H9 (cell line): ENCODE measurements around the gene DMD. TPM values are rescaled to one million over a fixed set of nuclear protein-coding genes. Genes with fewer than 3 reads are reported as not detected.

Experiments used
- DNase-seq: peaks from one replicate; pipeline ENCODE4 v3.0.0-alpha.2; 2017
- H2AFZ ChIP-seq: one replicate; pipeline ENCODE4 v1.6.1; 2013; ENCODE audit warnings: mild to moderate bottlenecking, low read length, control low read depth, moderate library complexity
- H2AK5ac ChIP-seq: 2 replicates; pipeline ENCODE4 v1.6.1; 2013; ENCODE audit warnings: low read length, control low read depth, mixed read lengths; ENCODE audit not compliant: insufficient read length
- H2BK120ac ChIP-seq: one replicate; pipeline ENCODE4 v1.6.1; 2013; ENCODE audit warnings: low read depth, mild to moderate bottlenecking, low read length, control low read depth, inconsistent platforms; ENCODE audit not compliant: poor library complexity, severe bottlenecking
- H2BK12ac ChIP-seq: 2 replicates; pipeline ENCODE4 v1.6.1; 2013; ENCODE audit warnings: low read length, control low read depth, mixed read lengths, low read depth; ENCODE audit not compliant: insufficient read length
- H2BK15ac ChIP-seq: 2 replicates; pipeline ENCODE4 v1.6.1; 2013; ENCODE audit warnings: low read depth, low read length, control low read depth
- H2BK20ac ChIP-seq: one replicate; pipeline ENCODE4 v1.6.1; 2013; ENCODE audit warnings: low read depth, mild to moderate bottlenecking, low read length, control low read depth, inconsistent platforms; ENCODE audit not compliant: poor library complexity, severe bottlenecking
- H2BK5ac ChIP-seq: 2 replicates; pipeline ENCODE4 v1.6.1; 2013; ENCODE audit warnings: low read length, control low read depth, mixed read lengths; ENCODE audit not compliant: insufficient read length
- H3K14ac ChIP-seq: 2 replicates; pipeline ENCODE4 v1.6.1; 2013; ENCODE audit warnings: low read length, control low read depth; ENCODE audit not compliant: insufficient read depth
- H3K18ac ChIP-seq: 2 replicates; pipeline ENCODE4 v1.6.1; 2013; ENCODE audit warnings: low read depth, mild to moderate bottlenecking, mixed read lengths, low read length, control low read depth; ENCODE audit not compliant: insufficient read length
- H3K23ac ChIP-seq: 2 replicates; pipeline ENCODE4 v1.6.1; 2013; ENCODE audit warnings: low read length, control low read depth, mixed read lengths, low read depth; ENCODE audit not compliant: insufficient read length
- H3K23me2 ChIP-seq: 2 replicates; pipeline ENCODE4 v1.6.1; 2013; ENCODE audit warnings: low read depth, mild to moderate bottlenecking, mixed read lengths, low read length, control low read depth; ENCODE audit not compliant: insufficient read length, poor library complexity, severe bottlenecking
- H3K27ac ChIP-seq: 2 replicates; pipeline ENCODE4 v1.5.1; 2013; ENCODE audit warnings: low read length, control low read depth, mixed read lengths, low read depth; ENCODE audit not compliant: insufficient read length
- H3K27me3 ChIP-seq: 2 replicates; pipeline ENCODE4 v1.6.1; 2013; ENCODE audit warnings: low read length, control low read depth, inconsistent platforms; ENCODE audit not compliant: insufficient read depth
- H3K4ac ChIP-seq: 2 replicates; pipeline ENCODE4 v1.6.1; 2013; ENCODE audit warnings: low read depth, mild to moderate bottlenecking, control low read depth, inconsistent platforms, low read length, moderate library complexity
- H3K4me1 ChIP-seq: 2 replicates; pipeline ENCODE4 v1.6.1; 2013; ENCODE audit warnings: low read length, control low read depth, inconsistent platforms; ENCODE audit not compliant: insufficient read depth
- H3K4me2 ChIP-seq: 2 replicates; pipeline ENCODE4 v1.6.1; 2013; ENCODE audit warnings: low read length, control low read depth, mixed read lengths; ENCODE audit not compliant: insufficient read length, insufficient read depth
- H3K56ac ChIP-seq: 2 replicates; pipeline ENCODE4 v1.6.1; 2013; ENCODE audit warnings: low read depth, mild to moderate bottlenecking, mixed read lengths, low read length, control low read depth; ENCODE audit not compliant: insufficient read length
- H3K79me1 ChIP-seq: 2 replicates; pipeline ENCODE4 v1.6.1; 2013; ENCODE audit warnings: low read depth, mild to moderate bottlenecking, moderate library complexity, low read length, control low read depth, inconsistent platforms; ENCODE audit not compliant: insufficient read depth, poor library complexity, severe bottlenecking
- H3K79me2 ChIP-seq: 2 replicates; pipeline ENCODE4 v1.6.1; 2013; ENCODE audit warnings: low read length, control low read depth, inconsistent platforms; ENCODE audit not compliant: insufficient read depth
- H3K9ac ChIP-seq: 2 replicates; pipeline ENCODE4 v1.6.1; 2013; ENCODE audit warnings: low read length, control low read depth, mixed read lengths; ENCODE audit not compliant: insufficient read length; ENCODE audit errors: extremely low read depth
- H3K9me3 ChIP-seq: one replicate; pipeline ENCODE4 v1.6.1; 2013; ENCODE audit warnings: low read depth, low read length, inconsistent platforms; ENCODE audit not compliant: control insufficient read depth
- H3T11ph ChIP-seq: one replicate; pipeline ENCODE4 v1.6.1; 2013; ENCODE audit warnings: mild to moderate bottlenecking, low read length, control low read depth, inconsistent platforms
- H4K20me1 ChIP-seq: one replicate; pipeline ENCODE4 v1.6.1; 2013; ENCODE audit not compliant: control insufficient read depth, insufficient read length, insufficient read depth
- H4K5ac ChIP-seq: 2 replicates; pipeline ENCODE4 v1.6.1; 2013; ENCODE audit warnings: low read depth, mild to moderate bottlenecking, mixed read lengths, low read length, control low read depth; ENCODE audit not compliant: insufficient read length
- H4K8ac ChIP-seq: replicated peaks from 2 replicates; pipeline ENCODE4 v1.6.1; 2013; ENCODE audit warnings: low read length, control low read depth, mixed read lengths, low read depth; ENCODE audit not compliant: insufficient read length
- H4K91ac ChIP-seq: 2 replicates; pipeline ENCODE4 v1.6.1; 2013; ENCODE audit warnings: low read depth, mild to moderate bottlenecking, moderate library complexity, mixed read lengths, low read length, control low read depth; ENCODE audit not compliant: insufficient read length
- H3K27ac Mint-ChIP-seq, 3 experiments: 2 replicates in 2 of 3; 3 replicates in 1 of 3; pipeline ENCODE4 v1.8.0; 2020 to 2021; ENCODE audit warnings: mixed read lengths in 3 of 3, mild to moderate bottlenecking in 1 of 3, moderate library complexity in 1 of 3
- H3K27me3 Mint-ChIP-seq: 2 replicates; pipeline ENCODE4 v1.8.0; 2021; ENCODE audit warnings: low read depth, mild to moderate bottlenecking, moderate library complexity, mixed read lengths
- H3K36me3 Mint-ChIP-seq, 3 experiments: 2 replicates in 2 of 3; 3 replicates in 1 of 3; pipeline ENCODE4 v1.8.0; 2020 to 2021; ENCODE audit warnings: low read depth in 3 of 3, mixed read lengths in 3 of 3; ENCODE audit not compliant: insufficient read depth in 1 of 3
- H3K4me1 Mint-ChIP-seq, 2 experiments: 2 replicates each; pipeline ENCODE4 v1.8.0; 2020; ENCODE audit warnings: mixed read lengths in 2 of 2
- H3K4me3 Mint-ChIP-seq, 2 experiments: 2 replicates in 1 of 2; 3 replicates in 1 of 2; pipeline ENCODE4 v1.8.0; 2020 to 2021; ENCODE audit warnings: mild to moderate bottlenecking in 2 of 2, mixed read lengths in 2 of 2, moderate library complexity in 1 of 2
- H3K9me3 Mint-ChIP-seq, 2 experiments: 2 replicates in 1 of 2; 3 replicates in 1 of 2; pipeline ENCODE4 v1.8.0; 2020; ENCODE audit warnings: mild to moderate bottlenecking in 2 of 2, mixed read lengths in 2 of 2, moderate library complexity in 1 of 2
- WGBS: extraction: QIAGEN DNeasy Blood & Tissue Kit; methylation state at CpG from one replicate; pipeline ENCODE4 v1.1.7; 2013; ENCODE audit warnings: missing lambda C conversion rate, low lambda C conversion rate, mixed read lengths; ENCODE audit not compliant: insufficient read length; ENCODE audit errors: extremely low coverage; 5-methylcytosine and 5-hydroxymethylcytosine counted together
- total RNA-seq: library from RNA; stranded (reverse); gene quantifications from 2 replicates; pipeline ENCODE4 v1.2.1, GENCODE V29; 2021
- TF ChIP-seq, protein P1 (sequence below): fragments of 200-600 bp; sonication (generic); conservative IDR thresholded peaks from 3 replicates; pipeline ENCODE4 v1.8.0; 2021; ENCODE audit warnings: antibody characterized with exemption, mild to moderate bottlenecking

Gene DMD
- total RNA-seq, 1 experiment from 2014 or later = 3.8 TPM

DNA sequence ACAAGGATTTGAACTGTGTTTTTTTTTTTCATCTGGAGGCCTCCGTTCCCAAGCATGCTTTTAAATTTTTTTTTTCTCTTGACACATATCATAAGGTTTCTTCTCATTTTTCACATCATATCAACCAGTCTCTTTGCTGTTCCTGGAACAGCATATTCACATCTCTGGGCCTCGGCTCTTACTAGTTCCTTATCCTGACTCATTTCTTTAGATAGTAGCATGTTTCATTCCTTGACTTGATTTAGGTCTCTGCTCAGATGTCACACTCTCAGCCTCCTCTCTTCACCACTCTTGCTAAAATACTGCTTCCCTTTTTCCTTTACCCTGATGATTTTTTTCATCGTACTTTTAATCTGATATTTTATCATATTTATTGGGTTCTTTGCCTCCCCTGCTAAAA lies 1163.1 kb downstream of the DMD start:
- Histone ChIP-seq H3K4ac (no peak overlapping the region), H3K4me1 (no peaks in the 10 kb centered on the region), H3K9me3 (no peaks in the 10 kb centered on the region), H2BK120ac (no peak overlapping the region), H3K56ac (no peak overlapping the region), H2AK5ac (no peak overlapping the region), H3K27ac (no peak overlapping the region), H3K79me1 (no peaks in the 10 kb centered on the region), H2AFZ (no peak overlapping the region), H3K23ac (no peak overlapping the region), H3K18ac (no peak overlapping the region), H3T11ph (no peak overlapping the region), H2BK5ac (no peak overlapping the region), H3K79me2 (no peaks in the 10 kb centered on the region), H4K20me1 (no peaks in the 10 kb centered on the region), H4K5ac (no peak overlapping the region), H3K9ac (no peak overlapping the region), H2BK20ac (no peak overlapping the region), H4K91ac (no peak overlapping the region), H2BK12ac (no peak overlapping the region), H3K14ac (no peak overlapping the region), H3K27me3 (no peaks in the 10 kb centered on the region), H2BK15ac (no peak overlapping the region), H4K8ac (no peak overlapping the region), H3K4me2 (no peak overlapping the region), H3K23me2 (no peaks in the 10 kb centered on the region)
- no peak for DNase-seq
- TF ChIP-seq, protein P1, sequence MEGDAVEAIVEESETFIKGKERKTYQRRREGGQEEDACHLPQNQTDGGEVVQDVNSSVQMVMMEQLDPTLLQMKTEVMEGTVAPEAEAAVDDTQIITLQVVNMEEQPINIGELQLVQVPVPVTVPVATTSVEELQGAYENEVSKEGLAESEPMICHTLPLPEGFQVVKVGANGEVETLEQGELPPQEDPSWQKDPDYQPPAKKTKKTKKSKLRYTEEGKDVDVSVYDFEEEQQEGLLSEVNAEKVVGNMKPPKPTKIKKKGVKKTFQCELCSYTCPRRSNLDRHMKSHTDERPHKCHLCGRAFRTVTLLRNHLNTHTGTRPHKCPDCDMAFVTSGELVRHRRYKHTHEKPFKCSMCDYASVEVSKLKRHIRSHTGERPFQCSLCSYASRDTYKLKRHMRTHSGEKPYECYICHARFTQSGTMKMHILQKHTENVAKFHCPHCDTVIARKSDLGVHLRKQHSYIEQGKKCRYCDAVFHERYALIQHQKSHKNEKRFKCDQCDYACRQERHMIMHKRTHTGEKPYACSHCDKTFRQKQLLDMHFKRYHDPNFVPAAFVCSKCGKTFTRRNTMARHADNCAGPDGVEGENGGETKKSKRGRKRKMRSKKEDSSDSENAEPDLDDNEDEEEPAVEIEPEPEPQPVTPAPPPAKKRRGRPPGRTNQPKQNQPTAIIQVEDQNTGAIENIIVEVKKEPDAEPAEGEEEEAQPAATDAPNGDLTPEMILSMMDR = no peak
- no CpG with 5 or more reads among the region's 3 CpGs for WGBS
- H3K27ac Mint-ChIP-seq = no peak overlapping the region
- no peaks in the 10 kb centered on the region for H3K4me1 Mint-ChIP-seq
- no peak overlapping the region for H3K4me3 Mint-ChIP-seq
- peaks cover 49 to 56% of the 10 kb centered on the region in 2 experiments for H3K9me3 Mint-ChIP-seq
- H3K36me3 Mint-ChIP-seq = no peaks in the 10 kb centered on the region
- no peaks in the 10 kb centered on the region; the same call in none of the 2 replicates for H3K27me3 Mint-ChIP-seq
